Measurements from ENCODE around the gene CDKN2B-AS1.

Gene CDKN2B-AS1

DNA sequence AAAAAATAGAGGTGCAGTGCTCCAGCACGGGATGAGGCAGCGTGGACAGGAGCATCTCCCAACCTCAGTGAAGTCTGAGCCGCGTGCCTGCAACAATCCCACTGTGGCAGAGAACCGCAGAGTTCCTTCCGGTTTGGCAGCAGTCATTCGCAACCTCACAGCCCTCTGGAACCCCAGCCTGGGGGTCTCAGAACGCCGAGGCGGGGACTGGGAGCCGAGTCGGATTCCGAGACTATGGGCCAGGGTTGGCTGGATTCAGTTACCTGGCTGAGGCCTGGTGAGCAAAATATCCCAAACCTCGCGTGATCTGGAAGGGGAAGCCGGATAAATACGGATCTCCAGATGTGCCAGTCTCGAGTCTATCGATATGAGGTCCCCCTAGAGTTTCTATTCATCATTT lies 27.4 kb upstream of the CDKN2B-AS1 start:
- H4K20me1 ChIP-seq: peaks cover 0 to 73% (median 64%) of the 10 kb centered on the region in 11 experiments; a peak in 20 of 22 replicates
- peaks cover 37 to 64% (median 51%) of the 10 kb centered on the region in 11 experiments for H3K9me3 ChIP-seq (replicated peaks in 1 of 11)
- H3K36me3 ChIP-seq: peaks cover 0 to 22% (median 11%) of the 10 kb centered on the region in 11 experiments; a peak in 12 of 22 replicates
- peaks cover 17 to 42% (median 20%) of the 10 kb centered on the region in 10 experiments; a peak in 19 of 20 replicates for H3K4me1 ChIP-seq
- H3K9ac ChIP-seq: no peak overlapping the region
- no peak overlapping the region for H3K27ac ChIP-seq
- H3K4me3 ChIP-seq: peak overlapping the region in 4 of 10 experiments; percentile 9 to 38 (median 20); a peak in 3 of 20 replicates
- TF ChIP-seq Cebpa-rat (IDR thresholded peaks at IDR 0.05): no peak
- H3K27me3 ChIP-seq: peaks cover 94 to 98% (median 97%) of the 10 kb centered on the region in 11 experiments
- H3K4me2 ChIP-seq: peak overlapping the region; percentile 2 to 84 (median 49); a peak in 18 of 22 replicates

DNA sequence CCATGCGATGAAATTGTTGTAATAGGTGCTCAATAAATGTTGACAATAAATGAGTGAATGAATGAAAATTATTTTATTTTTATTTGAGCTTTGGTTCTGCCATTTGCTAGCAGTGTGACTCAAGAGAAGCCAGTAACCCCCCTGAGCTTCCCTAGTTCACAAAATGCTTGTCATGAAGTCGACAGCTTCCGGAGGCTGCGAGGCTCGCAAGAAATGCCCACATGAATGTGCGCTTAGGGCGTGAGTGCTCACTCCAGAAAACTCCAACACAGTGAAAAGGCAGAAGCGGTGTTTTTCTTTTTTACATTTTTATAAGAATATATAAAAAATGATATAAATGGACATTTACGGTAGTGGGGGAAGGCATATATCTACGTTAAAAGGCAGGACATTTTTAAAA lies 26.9 kb upstream of the CDKN2B-AS1 start:
- peaks cover 35 to 59% (median 46%) of the 10 kb centered on the region in 11 experiments for H3K9me3 ChIP-seq (replicated peaks in 1 of 11)
- peaks cover 0 to 22% (median 11%) of the 10 kb centered on the region in 11 experiments; a peak in 12 of 22 replicates for H3K36me3 ChIP-seq
- H3K27me3 ChIP-seq: peaks cover 99 to 100% (median 100%) of the 10 kb centered on the region in 11 experiments
- peak overlapping the region in 4 of 11 experiments; percentile 49 to 84 (median 68); a peak in 7 of 22 replicates for H3K4me2 ChIP-seq
- peaks cover 0 to 79% (median 67%) of the 10 kb centered on the region in 11 experiments; a peak in 20 of 22 replicates for H4K20me1 ChIP-seq
- H3K4me3 ChIP-seq: peak overlapping the region in 1 of 10 experiments; percentile 19; a peak in 1 of 20 replicates
- H3K9ac ChIP-seq: no peak overlapping the region
- H3K27ac ChIP-seq: no peak overlapping the region
- TF ChIP-seq Cebpa-rat (IDR thresholded peaks at IDR 0.05): no peak
- peaks cover 17 to 42% (median 20%) of the 10 kb centered on the region in 10 experiments; a peak in 19 of 20 replicates for H3K4me1 ChIP-seq

DNA sequence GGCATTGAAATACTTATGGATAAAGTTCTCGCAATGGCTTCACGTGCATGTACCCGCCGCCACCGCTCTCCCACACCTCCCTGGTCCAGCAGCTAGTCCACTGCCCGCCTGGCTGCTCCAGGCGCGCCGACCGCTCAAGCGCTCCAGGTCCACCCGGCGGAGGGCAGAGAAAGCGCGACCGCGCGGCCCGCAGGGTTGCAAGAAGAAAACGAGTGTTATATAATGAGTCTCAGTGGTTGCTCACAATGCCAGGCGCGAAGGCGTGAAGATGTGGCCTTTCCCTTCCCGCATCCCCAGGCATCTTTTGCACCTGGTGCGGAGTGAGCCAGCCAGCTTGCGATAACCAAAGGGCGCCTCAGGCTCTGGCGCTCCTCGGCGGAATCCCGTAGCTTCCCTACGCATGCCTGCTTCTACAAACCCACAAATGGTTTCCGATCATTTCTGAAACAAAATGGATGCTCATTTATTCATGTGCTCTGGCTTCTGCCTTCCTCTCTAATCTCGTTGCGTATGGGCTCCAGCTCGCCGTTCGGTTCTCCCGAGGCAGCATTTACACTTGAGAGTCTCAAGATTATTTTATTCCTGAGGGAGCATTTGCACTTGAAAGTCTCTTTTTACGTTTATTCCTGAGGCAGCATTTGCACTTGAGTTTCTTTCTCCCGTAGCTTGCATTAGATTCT lies 26.1 kb upstream of the CDKN2B-AS1 start:
- H3K9me3 ChIP-seq (replicated peaks in 1 of 11): peaks cover 28 to 51% (median 39%) of the 10 kb centered on the region in 11 experiments
- peaks cover 0 to 85% (median 69%) of the 10 kb centered on the region in 11 experiments; a peak in 20 of 22 replicates for H4K20me1 ChIP-seq
- peaks cover 99 to 100% (median 100%) of the 10 kb centered on the region in 11 experiments for H3K27me3 ChIP-seq
- H3K27ac ChIP-seq: no peak overlapping the region
- peaks cover 0 to 22% (median 11%) of the 10 kb centered on the region in 11 experiments; a peak in 12 of 22 replicates for H3K36me3 ChIP-seq
- TF ChIP-seq Cebpa-rat (IDR thresholded peaks at IDR 0.05): no peak
- no peak overlapping the region for H3K4me3 ChIP-seq
- no peak overlapping the region for H3K9ac ChIP-seq
- H3K4me2 ChIP-seq: peak overlapping the region in 3 of 11 experiments; percentile 59 to 84 (median 78); a peak in 5 of 22 replicates
- H3K4me1 ChIP-seq: peaks cover 17 to 42% (median 20%) of the 10 kb centered on the region in 10 experiments; a peak in 19 of 20 replicates

DNA sequence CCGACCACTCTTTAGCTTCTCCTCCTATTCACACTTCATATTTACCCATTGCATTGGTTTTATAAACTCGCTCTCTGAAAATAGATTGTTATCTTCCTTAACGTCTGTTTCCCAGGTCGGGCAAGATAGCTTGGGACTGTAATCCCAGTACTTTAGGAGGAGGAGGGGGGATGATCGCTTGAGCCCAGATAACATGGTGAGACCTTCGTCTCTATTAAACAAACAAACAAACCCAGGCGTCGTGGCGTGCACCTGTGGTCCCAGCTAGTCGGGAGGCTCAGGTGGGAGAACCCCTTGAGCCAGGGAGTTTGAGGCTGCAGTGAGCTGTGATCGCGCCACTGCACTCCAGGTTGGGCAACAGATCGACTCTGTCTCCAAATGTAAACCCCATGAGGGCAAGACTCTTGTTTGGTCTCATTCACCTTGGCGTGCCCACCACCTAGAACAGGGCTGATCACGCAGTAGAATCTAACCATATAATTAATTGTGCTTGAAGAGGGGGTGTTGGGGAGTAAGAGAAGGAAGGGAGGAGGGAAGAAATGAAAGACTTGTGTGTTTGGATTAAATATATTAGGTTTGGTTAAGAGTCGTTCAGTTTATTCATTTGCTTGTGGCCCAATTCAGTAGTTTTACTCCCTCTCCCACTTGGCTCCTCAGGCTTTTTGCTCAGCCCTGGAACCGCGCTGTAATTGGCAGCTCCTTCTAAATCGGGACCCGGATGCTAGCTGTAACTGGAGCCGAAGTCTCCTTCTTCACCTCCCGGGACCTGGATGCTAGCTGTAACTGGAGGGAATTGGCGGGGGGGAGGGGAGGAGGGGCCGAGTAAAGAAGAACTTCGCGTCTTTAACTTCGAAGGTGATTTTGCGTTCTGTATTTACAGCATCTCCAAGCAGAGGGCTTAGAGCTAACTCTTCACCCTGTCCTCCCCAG lies 25.3 kb upstream of the CDKN2B-AS1 start:
- H3K9ac ChIP-seq: no peak overlapping the region
- H3K27ac ChIP-seq: no peak overlapping the region
- peaks cover 24 to 43% (median 33%) of the 10 kb centered on the region in 11 experiments for H3K9me3 ChIP-seq (replicated peaks in 1 of 11)
- H4K20me1 ChIP-seq: peaks cover 0 to 93% (median 77%) of the 10 kb centered on the region in 11 experiments; a peak in 20 of 22 replicates
- peaks cover 99 to 100% (median 100%) of the 10 kb centered on the region in 11 experiments for H3K27me3 ChIP-seq
- no peak overlapping the region for H3K4me3 ChIP-seq
- TF ChIP-seq Cebpa-rat (IDR thresholded peaks at IDR 0.05): no peak
- peaks cover 17 to 47% (median 21%) of the 10 kb centered on the region in 10 experiments; a peak in 19 of 20 replicates for H3K4me1 ChIP-seq
- H3K4me2 ChIP-seq: peak overlapping the region in 1 of 11 experiments; percentile 78; a peak in 1 of 22 replicates
- H3K36me3 ChIP-seq: peaks cover 0 to 22% (median 11%) of the 10 kb centered on the region in 11 experiments; a peak in 12 of 22 replicates

DNA sequence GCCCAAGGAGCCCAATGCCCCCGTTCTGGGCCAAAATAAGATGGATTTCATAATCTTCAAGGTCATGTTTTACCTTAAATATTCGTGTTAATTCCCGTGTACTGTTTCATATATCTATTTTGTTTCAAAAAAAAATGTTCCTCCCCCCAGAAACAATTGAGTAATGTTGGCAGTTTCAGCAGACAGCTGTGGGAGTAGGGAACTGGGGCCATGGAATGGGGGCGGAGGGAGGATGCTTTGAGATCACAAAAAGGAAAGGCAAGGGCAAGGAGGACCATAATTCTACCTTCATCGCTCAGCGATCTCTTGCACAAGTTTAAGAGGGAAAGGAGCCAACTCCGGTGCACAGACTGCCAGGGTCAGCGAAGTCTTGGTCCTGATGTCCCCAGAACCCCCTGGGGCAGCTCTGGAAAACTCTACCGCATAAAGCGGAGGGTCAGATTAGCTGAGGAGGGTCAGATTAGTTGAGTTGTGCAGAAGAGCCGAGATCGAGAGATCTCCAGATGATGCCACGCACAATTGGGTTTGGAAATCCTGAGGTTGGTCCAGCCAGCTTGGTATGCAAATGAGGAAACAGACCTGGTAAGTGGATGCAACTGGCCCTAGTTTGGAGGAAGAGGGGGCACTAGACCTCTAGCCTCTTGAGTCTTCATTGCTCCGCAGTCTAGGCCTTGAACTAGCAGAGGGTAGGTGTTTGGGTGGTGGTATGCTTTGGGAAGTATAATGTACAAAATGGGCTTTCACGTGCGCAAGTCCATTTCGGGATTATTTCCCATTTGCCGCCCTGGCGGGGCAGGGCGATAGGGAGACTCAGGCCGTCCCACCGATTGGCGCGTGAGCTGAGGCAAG lies 24.4 kb upstream of the CDKN2B-AS1 start:
- Histone ChIP-seq H3K9me3 (replicated peaks in 1 of 11) (peaks cover 24 to 37% (median 33%) of the 10 kb centered on the region in 11 experiments), H3K4me2 (no peak overlapping the region), H3K4me1 (peaks cover 20 to 49% (median 24%) of the 10 kb centered on the region in 10 experiments; a peak in 19 of 20 replicates), H3K9ac (no peak overlapping the region), H3K4me3 (no peak overlapping the region; a peak in 1 of 20 replicates), H3K27me3 (peaks cover 99 to 100% (median 100%) of the 10 kb centered on the region in 11 experiments), H3K27ac (no peak overlapping the region), H4K20me1 (peaks cover 3 to 98% (median 85%) of the 10 kb centered on the region in 11 experiments; a peak in 20 of 22 replicates), H3K36me3 (peaks cover 0 to 22% (median 11%) of the 10 kb centered on the region in 11 experiments; a peak in 12 of 22 replicates)
- TF ChIP-seq Cebpa-rat (IDR thresholded peaks at IDR 0.05): no peak

DNA sequence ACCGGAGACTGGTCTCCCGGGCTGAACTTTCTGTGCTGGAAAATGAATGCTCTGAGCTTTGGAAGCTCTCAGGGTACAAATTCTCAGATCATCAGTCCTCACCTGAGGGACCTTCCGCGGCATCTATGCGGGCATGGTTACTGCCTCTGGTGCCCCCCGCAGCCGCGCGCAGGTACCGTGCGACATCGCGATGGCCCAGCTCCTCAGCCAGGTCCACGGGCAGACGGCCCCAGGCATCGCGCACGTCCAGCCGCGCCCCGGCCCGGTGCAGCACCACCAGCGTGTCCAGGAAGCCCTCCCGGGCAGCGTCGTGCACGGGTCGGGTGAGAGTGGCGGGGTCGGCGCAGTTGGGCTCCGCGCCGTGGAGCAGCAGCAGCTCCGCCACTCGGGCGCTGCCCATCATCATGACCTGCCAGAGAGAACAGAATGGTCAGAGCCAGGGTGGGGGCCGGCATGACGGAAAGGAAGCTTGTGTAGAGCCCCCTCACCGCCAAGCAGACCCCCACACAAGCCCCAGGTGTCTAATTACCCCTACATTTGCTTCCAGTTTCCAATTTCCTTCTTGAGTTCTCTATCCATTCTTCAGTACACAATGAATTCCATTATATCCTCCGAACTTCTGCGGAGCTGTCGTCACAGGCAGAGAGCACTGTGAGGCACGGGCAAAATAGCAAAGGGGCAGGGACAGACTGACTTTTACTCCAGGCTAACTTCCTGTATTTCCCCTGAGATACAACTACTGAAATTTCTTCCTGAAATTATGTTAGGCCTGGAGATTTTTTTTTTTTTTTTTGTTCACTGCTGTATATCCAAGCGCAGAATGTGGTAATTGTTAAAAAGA lies 23.6 kb upstream of the CDKN2B-AS1 start:
- H3K36me3 ChIP-seq: peaks cover 0 to 22% (median 11%) of the 10 kb centered on the region in 11 experiments; a peak in 12 of 22 replicates
- no peak overlapping the region for H3K27ac ChIP-seq
- no peak for TF ChIP-seq Cebpa-rat (IDR thresholded peaks at IDR 0.05)
- H3K27me3 ChIP-seq: peaks cover 99 to 100% (median 100%) of the 10 kb centered on the region in 11 experiments
- H3K4me1 ChIP-seq: peaks cover 18 to 49% (median 22%) of the 10 kb centered on the region in 10 experiments; a peak in 19 of 20 replicates
- peaks cover 3 to 98% (median 85%) of the 10 kb centered on the region in 11 experiments; a peak in 20 of 22 replicates for H4K20me1 ChIP-seq
- no peak overlapping the region for H3K4me2 ChIP-seq
- peaks cover 24 to 37% (median 33%) of the 10 kb centered on the region in 11 experiments for H3K9me3 ChIP-seq (replicated peaks in 1 of 11)
- H3K4me3 ChIP-seq: no peak overlapping the region
- no peak overlapping the region for H3K9ac ChIP-seq

DNA sequence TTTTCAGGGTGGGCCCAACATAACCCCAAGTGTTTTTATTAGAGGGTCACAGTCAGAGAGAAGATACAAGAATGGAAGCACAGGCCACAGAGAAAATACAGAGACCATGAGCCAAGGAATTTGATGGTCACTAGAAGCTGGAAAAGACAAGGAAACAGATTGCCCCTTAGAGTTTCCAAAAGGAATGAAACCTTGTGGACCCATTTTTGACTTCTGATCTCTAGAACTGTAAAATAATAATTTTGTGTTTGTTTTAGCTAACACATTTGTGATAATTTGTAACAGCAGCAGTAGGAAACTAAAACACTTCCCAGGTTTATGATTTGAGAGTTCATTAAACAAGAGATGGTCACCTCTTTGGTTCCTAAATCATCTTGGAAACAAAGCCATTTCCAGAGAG lies 22.2 kb upstream of the CDKN2B-AS1 start:
- H3K27me3 ChIP-seq: peaks cover 99 to 100% (median 100%) of the 10 kb centered on the region in 11 experiments
- peaks cover 0 to 22% (median 11%) of the 10 kb centered on the region in 11 experiments; a peak in 12 of 22 replicates for H3K36me3 ChIP-seq
- H3K4me3 ChIP-seq: no peak overlapping the region
- no peak overlapping the region for H3K27ac ChIP-seq
- TF ChIP-seq Cebpa-rat (IDR thresholded peaks at IDR 0.05): no peak
- no peak overlapping the region for H3K4me2 ChIP-seq
- H3K4me1 ChIP-seq: peaks cover 13 to 42% (median 16%) of the 10 kb centered on the region in 10 experiments; a peak in 19 of 20 replicates
- peaks cover 26 to 47% (median 37%) of the 10 kb centered on the region in 11 experiments for H3K9me3 ChIP-seq (replicated peaks in 1 of 11)
- peaks cover 3 to 98% (median 87%) of the 10 kb centered on the region in 11 experiments; a peak in 20 of 22 replicates for H4K20me1 ChIP-seq
- no peak overlapping the region for H3K9ac ChIP-seq

Measured in BLaER1 treated with 17β-estradiol and CSF1 and Interleukin-3, amounts not matched to agents 10 nM and 100 nM (cell line).